SK-N-SH treated with all-trans-retinoic acid at 6 μM for 48 hours (cell line): ENCODE measurements around the gene VPREB1.

Source experiments
- ATAC-seq: fragments of 200-7000 bp; cut with Tn5 transposase; 3 replicates; pipeline ENCODE4 v1.9.1; 2020; ENCODE audit warnings: mild to moderate bottlenecking, moderate library complexity
- BACH2 ChIP-seq: fragments of 250-450 bp; sonication (Bioruptor Pico); IDR thresholded peaks from 2 replicates; pipeline ENCODE4 v1.9.0; 2021; ENCODE audit warnings: mild to moderate bottlenecking, borderline replicate concordance
- CSDC2 ChIP-seq: fragments of 250-450 bp; sonication (Bioruptor Pico); IDR thresholded peaks from 2 replicates; pipeline ENCODE4 v1.5.0; 2020; ENCODE audit warnings: mild to moderate bottlenecking, moderate library complexity
- ESRRG ChIP-seq: fragments of 250-450 bp; sonication (Bioruptor Pico); IDR thresholded peaks from 2 replicates; pipeline ENCODE4 v1.6.1; 2021; ENCODE audit warnings: mild to moderate bottlenecking
- GLIS3 ChIP-seq: fragments of 250-450 bp; sonication (Bioruptor Pico); IDR thresholded peaks from 2 replicates; pipeline ENCODE4 v1.5.0; 2020; ENCODE audit warnings: mild to moderate bottlenecking, moderate library complexity
- ISL1 ChIP-seq: fragments of 250-450 bp; sonication (Bioruptor Pico); IDR thresholded peaks from 2 replicates; pipeline ENCODE4 v2.1.2; 2022; ENCODE audit warnings: mild to moderate bottlenecking, moderate library complexity
- OSR1 ChIP-seq: fragments of 250-450 bp; sonication (Bioruptor Pico); IDR thresholded peaks from 2 replicates; pipeline ENCODE4 v1.8.0; 2022; ENCODE audit warnings: moderate library complexity, mild to moderate bottlenecking, inconsistent platforms
- PPARA ChIP-seq: fragments of 250-450 bp; sonication (Bioruptor Pico); IDR thresholded peaks from 2 replicates; pipeline ENCODE4 v1.5.0; 2020; ENCODE audit warnings: mild to moderate bottlenecking, borderline replicate concordance
- SNAI2 ChIP-seq: fragments of 250-450 bp; sonication (Bioruptor Pico); IDR thresholded peaks from 2 replicates; pipeline ENCODE4 v1.5.0; 2020; ENCODE audit warnings: mild to moderate bottlenecking, moderate library complexity
- TCF4 ChIP-seq: fragments of 250-450 bp; sonication (Bioruptor Pico); IDR thresholded peaks from 2 replicates; pipeline ENCODE4 v1.8.0; 2021; ENCODE audit warnings: mild to moderate bottlenecking, moderate library complexity, borderline replicate concordance
- TOX ChIP-seq: fragments of 250-450 bp; sonication (Bioruptor Pico); IDR thresholded peaks from 2 replicates; pipeline ENCODE4 v1.8.0; 2021; ENCODE audit warnings: mild to moderate bottlenecking, moderate library complexity, borderline replicate concordance
- ZC3H10 ChIP-seq: fragments of 250-450 bp; sonication (Bioruptor Pico); IDR thresholded peaks from 2 replicates; pipeline ENCODE4 v1.5.1; 2021; ENCODE audit warnings: mild to moderate bottlenecking, moderate library complexity
- ZFP3 ChIP-seq: fragments of 250-450 bp; sonication (Bioruptor Pico); IDR thresholded peaks from 2 replicates; pipeline ENCODE4 v1.5.0; 2020; ENCODE audit warnings: mild to moderate bottlenecking, moderate library complexity
- ZFP30 ChIP-seq: fragments of 450-650 bp; formaldehyde crosslinking; IDR thresholded peaks from 2 replicates; pipeline ENCODE4 v1.5.0; 2022; ENCODE audit warnings: mild to moderate bottlenecking, moderate library complexity
- ZNF70 ChIP-seq: fragments of 450-650 bp; formaldehyde crosslinking; IDR thresholded peaks from 2 replicates; pipeline ENCODE4 v1.5.0; 2020; ENCODE audit warnings: mild to moderate bottlenecking, moderate library complexity
- ZNF8 ChIP-seq: fragments of 450-650 bp; formaldehyde crosslinking; IDR thresholded peaks from 2 replicates; pipeline ENCODE4 v1.5.0; 2020; ENCODE audit warnings: mild to moderate bottlenecking, moderate library complexity
- TF ChIP-seq, protein P1 (sequence below): fragments of 250-450 bp; sonication (Bioruptor Pico); IDR thresholded peaks from 2 replicates; pipeline ENCODE4 v1.8.0; 2020; ENCODE audit warnings: mild to moderate bottlenecking, moderate library complexity, borderline replicate concordance
- TF ChIP-seq, protein P2 (sequence below): fragments of 250-450 bp; sonication (Bioruptor Pico); IDR thresholded peaks from 2 replicates; pipeline ENCODE4 v1.8.0; 2021; ENCODE audit warnings: low read depth, mild to moderate bottlenecking, moderate library complexity, borderline replicate concordance
- TF ChIP-seq, protein P3 (sequence below): fragments of 250-450 bp; sonication (Bioruptor Pico); IDR thresholded peaks from 2 replicates; pipeline ENCODE4 v1.5.1; 2020; ENCODE audit warnings: low read depth, mild to moderate bottlenecking, moderate library complexity
- TF ChIP-seq, protein P4 (sequence below): fragments of 250-450 bp; sonication (Bioruptor Pico); IDR thresholded peaks from 2 replicates; pipeline ENCODE4 v1.5.1; 2021; ENCODE audit warnings: mild to moderate bottlenecking, moderate library complexity

Gene VPREB1, protein sequence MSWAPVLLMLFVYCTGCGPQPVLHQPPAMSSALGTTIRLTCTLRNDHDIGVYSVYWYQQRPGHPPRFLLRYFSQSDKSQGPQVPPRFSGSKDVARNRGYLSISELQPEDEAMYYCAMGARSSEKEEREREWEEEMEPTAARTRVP

DNA sequence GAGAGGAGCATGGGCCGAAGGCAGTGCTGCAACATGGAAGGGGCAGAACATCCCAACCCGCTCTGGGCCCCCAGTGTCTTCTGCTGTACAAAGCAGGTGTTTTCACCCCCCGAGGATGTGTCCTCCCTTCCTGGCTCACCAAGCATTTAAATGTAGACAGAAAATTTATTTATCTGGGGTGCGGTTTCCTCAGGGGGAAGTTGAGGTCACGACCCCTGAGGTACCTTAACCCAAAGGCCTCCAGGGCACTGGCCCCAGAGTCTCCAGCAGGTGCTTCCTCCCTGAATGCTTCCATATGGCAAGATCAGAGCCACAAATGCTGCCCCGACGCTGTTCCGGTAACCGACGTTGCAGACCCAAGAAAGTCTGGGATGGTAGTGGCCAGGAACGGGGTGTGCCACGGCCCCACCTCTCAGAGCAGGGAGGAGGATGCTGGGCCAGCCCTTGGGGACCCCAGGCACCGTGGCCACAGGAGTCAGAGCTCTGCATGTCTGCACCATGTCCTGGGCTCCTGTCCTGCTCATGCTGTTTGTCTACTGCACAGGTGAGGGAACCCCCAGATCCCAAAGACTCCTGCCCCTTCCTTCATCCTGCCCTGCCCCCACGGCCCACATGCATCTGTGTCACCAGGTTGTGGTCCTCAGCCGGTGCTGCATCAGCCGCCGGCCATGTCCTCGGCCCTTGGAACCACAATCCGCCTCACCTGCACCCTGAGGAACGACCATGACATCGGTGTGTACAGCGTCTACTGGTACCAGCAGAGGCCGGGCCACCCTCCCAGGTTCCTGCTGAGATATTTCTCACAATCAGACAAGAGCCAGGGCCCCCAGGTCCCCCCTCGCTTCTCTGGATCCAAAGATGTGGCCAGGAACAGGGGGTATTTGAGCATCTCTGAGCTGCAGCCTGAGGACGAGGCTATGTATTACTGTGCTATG lies at the start of gene VPREB1:
TSS of gene VPREB1 (plus strand) at position 471 of the 935 bp plus-strand sequence. CDS start at position 499, 28 bp downstream.
- TF ChIP-seq SNAI2 (CRISPR knock-in tag) (no peak), ZFP30 (no peak), GLIS3 (CRISPR knock-in tag) (no peak), OSR1 (CRISPR knock-in tag) (no peak), TCF4 (CRISPR knock-in tag) (no peak), ESRRG (no peak), BACH2 (CRISPR knock-in tag) (no peak), PPARA (CRISPR knock-in tag) (no peak), CSDC2 (CRISPR knock-in tag) (no peak), ZFP3 (no peak), ZNF8 (no peak), ZC3H10 (CRISPR knock-in tag) (no peak)
- TF ChIP-seq, protein P1, sequence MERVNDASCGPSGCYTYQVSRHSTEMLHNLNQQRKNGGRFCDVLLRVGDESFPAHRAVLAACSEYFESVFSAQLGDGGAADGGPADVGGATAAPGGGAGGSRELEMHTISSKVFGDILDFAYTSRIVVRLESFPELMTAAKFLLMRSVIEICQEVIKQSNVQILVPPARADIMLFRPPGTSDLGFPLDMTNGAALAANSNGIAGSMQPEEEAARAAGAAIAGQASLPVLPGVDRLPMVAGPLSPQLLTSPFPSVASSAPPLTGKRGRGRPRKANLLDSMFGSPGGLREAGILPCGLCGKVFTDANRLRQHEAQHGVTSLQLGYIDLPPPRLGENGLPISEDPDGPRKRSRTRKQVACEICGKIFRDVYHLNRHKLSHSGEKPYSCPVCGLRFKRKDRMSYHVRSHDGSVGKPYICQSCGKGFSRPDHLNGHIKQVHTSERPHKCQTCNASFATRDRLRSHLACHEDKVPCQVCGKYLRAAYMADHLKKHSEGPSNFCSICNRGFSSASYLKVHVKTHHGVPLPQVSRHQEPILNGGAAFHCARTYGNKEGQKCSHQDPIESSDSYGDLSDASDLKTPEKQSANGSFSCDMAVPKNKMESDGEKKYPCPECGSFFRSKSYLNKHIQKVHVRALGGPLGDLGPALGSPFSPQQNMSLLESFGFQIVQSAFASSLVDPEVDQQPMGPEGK (CRISPR knock-in tag) = no peak
- TF ChIP-seq, protein P2, sequence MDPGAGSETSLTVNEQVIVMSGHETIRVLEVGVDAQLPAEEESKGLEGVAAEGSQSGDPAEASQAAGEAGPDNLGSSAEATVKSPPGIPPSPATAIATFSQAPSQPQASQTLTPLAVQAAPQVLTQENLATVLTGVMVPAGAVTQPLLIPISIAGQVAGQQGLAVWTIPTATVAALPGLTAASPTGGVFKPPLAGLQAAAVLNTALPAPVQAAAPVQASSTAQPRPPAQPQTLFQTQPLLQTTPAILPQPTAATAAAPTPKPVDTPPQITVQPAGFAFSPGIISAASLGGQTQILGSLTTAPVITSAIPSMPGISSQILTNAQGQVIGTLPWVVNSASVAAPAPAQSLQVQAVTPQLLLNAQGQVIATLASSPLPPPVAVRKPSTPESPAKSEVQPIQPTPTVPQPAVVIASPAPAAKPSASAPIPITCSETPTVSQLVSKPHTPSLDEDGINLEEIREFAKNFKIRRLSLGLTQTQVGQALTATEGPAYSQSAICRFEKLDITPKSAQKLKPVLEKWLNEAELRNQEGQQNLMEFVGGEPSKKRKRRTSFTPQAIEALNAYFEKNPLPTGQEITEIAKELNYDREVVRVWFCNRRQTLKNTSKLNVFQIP (CRISPR knock-in tag) = no peak
- TF ChIP-seq, protein P3, sequence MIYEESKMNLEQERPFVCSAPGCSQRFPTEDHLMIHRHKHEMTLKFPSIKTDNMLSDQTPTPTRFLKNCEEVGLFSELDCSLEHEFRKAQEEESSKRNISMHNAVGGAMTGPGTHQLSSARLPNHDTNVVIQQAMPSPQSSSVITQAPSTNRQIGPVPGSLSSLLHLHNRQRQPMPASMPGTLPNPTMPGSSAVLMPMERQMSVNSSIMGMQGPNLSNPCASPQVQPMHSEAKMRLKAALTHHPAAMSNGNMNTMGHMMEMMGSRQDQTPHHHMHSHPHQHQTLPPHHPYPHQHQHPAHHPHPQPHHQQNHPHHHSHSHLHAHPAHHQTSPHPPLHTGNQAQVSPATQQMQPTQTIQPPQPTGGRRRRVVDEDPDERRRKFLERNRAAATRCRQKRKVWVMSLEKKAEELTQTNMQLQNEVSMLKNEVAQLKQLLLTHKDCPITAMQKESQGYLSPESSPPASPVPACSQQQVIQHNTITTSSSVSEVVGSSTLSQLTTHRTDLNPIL (CRISPR knock-in tag) = no peak
- TF ChIP-seq, protein P4, sequence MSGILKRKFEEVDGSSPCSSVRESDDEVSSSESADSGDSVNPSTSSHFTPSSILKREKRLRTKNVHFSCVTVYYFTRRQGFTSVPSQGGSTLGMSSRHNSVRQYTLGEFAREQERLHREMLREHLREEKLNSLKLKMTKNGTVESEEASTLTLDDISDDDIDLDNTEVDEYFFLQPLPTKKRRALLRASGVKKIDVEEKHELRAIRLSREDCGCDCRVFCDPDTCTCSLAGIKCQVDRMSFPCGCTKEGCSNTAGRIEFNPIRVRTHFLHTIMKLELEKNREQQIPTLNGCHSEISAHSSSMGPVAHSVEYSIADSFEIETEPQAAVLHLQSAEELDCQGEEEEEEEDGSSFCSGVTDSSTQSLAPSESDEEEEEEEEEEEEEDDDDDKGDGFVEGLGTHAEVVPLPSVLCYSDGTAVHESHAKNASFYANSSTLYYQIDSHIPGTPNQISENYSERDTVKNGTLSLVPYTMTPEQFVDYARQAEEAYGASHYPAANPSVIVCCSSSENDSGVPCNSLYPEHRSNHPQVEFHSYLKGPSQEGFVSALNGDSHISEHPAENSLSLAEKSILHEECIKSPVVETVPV (CRISPR knock-in tag) = no peak
- TF ChIP-seq, all 23 proteins: peak for 0
- no peak for ATAC-seq

DNA sequence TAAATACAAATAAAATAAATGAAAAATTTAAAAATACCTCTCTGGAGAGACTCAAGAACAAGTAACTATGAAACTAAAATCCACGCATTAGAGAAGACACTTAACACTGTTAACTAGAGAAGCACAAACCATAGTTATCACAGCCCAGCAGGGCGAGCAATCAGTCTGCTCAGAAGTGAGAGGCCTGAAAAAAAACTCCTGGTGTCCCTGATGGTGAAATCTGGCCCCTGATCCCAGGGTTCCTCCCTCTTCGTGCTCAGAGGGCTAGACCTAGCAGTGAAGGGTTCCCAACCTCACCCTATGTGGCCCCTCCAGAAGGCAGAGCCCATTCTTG lies 49.7 kb upstream of the VPREB1 start:
- TF ChIP-seq, protein P2 (CRISPR knock-in tag) = no peak
- no peak for TF ChIP-seq ZFP30
- TF ChIP-seq TCF4 (CRISPR knock-in tag) = no peak
- no peak for TF ChIP-seq ZC3H10 (CRISPR knock-in tag)

DNA sequence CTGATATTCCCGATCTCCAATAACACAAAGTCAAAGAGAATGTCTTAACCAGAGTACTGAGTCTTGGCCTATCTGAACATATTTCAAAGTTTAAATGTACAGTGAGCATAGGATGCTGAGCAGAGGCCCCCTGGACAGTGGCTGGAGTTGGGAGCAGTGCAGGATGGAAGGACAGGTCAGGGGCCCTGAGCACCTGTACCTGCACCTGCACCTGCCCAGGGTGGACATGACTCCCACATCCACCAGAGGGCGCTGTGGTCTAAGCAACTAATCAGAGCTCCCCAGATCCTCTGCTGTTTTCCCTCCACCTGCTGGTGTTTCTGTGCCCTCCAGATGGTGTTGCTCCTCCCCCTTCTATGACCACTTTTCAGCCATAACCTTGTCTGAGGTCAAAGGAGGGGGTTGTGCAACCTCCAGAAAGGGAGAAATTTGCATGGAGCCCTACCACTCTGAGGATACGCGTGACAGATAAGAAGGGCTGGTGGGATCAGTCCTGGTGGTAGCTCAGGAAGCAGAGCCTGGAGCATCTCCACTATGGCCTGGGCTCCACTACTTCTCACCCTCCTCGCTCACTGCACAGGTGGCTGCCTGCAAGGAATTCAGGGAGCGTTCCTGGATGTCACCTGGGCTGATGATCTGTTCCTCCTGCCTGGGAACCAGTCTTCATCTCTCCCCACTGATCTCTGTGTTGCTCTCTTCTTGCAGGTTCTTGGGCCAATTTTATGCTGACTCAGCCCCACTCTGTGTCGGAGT lies 49.1 kb upstream of the VPREB1 start:
- no peak for TF ChIP-seq ZFP3
- no peak for TF ChIP-seq ZFP30
- TF ChIP-seq PPARA (CRISPR knock-in tag) = 0 out of 2 replicates have a peak, but pooled peaks have one; percentile 9
- ATAC-seq = peak; percentile 96

More for the DNA sequence above, 49.7 kb upstream of the VPREB1 start:
- no peak for ATAC-seq

DNA sequence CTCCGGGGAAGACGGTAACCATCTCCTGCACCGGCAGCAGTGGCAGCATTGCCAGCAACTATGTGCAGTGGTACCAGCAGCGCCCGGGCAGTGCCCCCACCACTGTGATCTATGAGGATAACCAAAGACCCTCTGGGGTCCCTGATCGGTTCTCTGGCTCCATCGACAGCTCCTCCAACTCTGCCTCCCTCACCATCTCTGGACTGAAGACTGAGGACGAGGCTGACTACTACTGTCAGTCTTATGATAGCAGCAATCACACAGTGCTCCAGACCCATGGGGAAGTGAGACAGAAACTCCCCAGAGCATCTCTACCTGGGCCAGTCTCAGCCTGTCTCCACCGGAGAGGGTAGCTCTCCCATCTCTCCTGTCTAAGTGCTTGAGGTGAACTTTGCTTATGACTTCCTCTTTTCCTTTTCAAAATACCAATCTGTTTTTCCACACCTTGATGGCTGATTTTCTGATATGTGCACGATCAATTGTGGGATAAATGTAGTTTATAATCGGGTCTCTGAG lies 48.5 kb upstream of the VPREB1 start:
- no peak for ATAC-seq
- no peak for TF ChIP-seq BACH2 (CRISPR knock-in tag)
- no peak for TF ChIP-seq SNAI2 (CRISPR knock-in tag)
- no peak for TF ChIP-seq ZFP3
- TF ChIP-seq GLIS3 (CRISPR knock-in tag) = no peak
- TF ChIP-seq, protein P3 (CRISPR knock-in tag) = no peak
- no peak for TF ChIP-seq TOX (CRISPR knock-in tag)
- no peak for TF ChIP-seq ZNF70
- no peak for TF ChIP-seq TCF4 (CRISPR knock-in tag)
- TF ChIP-seq ISL1 (CRISPR knock-in tag) = no peak
- no peak for TF ChIP-seq ZNF8
- TF ChIP-seq, protein P4 (CRISPR knock-in tag) = no peak
- TF ChIP-seq OSR1 (CRISPR knock-in tag) = no peak
- no peak for TF ChIP-seq CSDC2 (CRISPR knock-in tag)
- TF ChIP-seq ZC3H10 (CRISPR knock-in tag) = no peak
